NCI-H1048 (cell line): ENCODE results near the gene MCM3.
A peak's percentile ranks its signal among the peaks of the same experiment; 100 is the strongest.

Source experiments
- DNase-seq: peaks from one replicate; lab custom pipeline; 2025; lab: John Stamatoyannopoulos, UW

Gene MCM3

GRCh38 chr6:52301326-52301725, 16.8 kb upstream of the MCM3 start:
- no peak for DNase-seq

- DNase-seq: no peak
These were observed 16.0 kb upstream of the MCM3 start for GRCh38 chr6:52300489-52300931.

- DNase-seq: no peak
These were observed 15.1 kb upstream of the MCM3 start for GRCh38 chr6:52299653-52300052.

GRCh38 chr6:52297433-52297832, 12.9 kb upstream of the MCM3 start:
- DNase-seq: no peak

- DNase-seq: no peak
These were observed 8.5 kb upstream of the MCM3 start for GRCh38 chr6:52293067-52293466.

GRCh38 chr6:52288841-52289240, 4.3 kb upstream of the MCM3 start:
- no peak for DNase-seq

GRCh38 chr6:52288216-52288615, 3.7 kb upstream of the MCM3 start:
- no peak for DNase-seq

- DNase-seq: no peak
These were observed 2.4 kb upstream of the MCM3 start for GRCh38 chr6:52286798-52287432.

GRCh38 chr6:52285177-52286068, 881 bp upstream of the MCM3 start:
- no peak for DNase-seq

- peak; percentile 32 for DNase-seq
These were observed 447 bp downstream of the MCM3 start for GRCh38 chr6:52284131-52284459.

- no peak for DNase-seq
These were observed 1.4 kb downstream of the MCM3 start for GRCh38 chr6:52283111-52283510.

GRCh38 chr6:52276130-52276529, 8.4 kb downstream of the MCM3 start:
- DNase-seq: no peak

- no peak for DNase-seq
These were observed 12.6 kb downstream of the MCM3 start for GRCh38 chr6:52271852-52272460.

GRCh38 chr6:52263709-52264540, 20.6 kb downstream of the MCM3 start:
- no peak for DNase-seq

GRCh38 chr6:52262620-52263344, 21.8 kb downstream of the MCM3 start:
- no peak for DNase-seq

GRCh38 chr6:52261229-52261628, 23.3 kb downstream of the MCM3 start:
- DNase-seq: no peak

GRCh38 chr6:52260634-52261033, 23.9 kb downstream of the MCM3 start:
- no peak for DNase-seq

- DNase-seq: no peak
These were observed 29.1 kb downstream of the MCM3 start for GRCh38 chr6:52255434-52255833.

GRCh38 chr6:52254731-52255378, 29.7 kb downstream of the MCM3 start:
- no peak for DNase-seq

GRCh38 chr6:52253494-52253893, 31.0 kb downstream of the MCM3 start:
- no peak for DNase-seq

GRCh38 chr6:52251113-52251512, 33.4 kb downstream of the MCM3 start:
- no peak for DNase-seq
